HUES48 (cell line): ENCODE data around the gene CALML4.
"Not testable (repeated sequence)": the region's sequence is repeated elsewhere in the genome, so short reads cannot be mapped to it uniquely, and the experiment has no call there.

ENCODE experiments used
- H3K27ac ChIP-seq: one replicate; pipeline ENCODE4 v1.7.0; 2013; ENCODE audit warnings: low read depth, low read length, inconsistent platforms
- H3K27me3 ChIP-seq: 2 replicates; pipeline ENCODE4 v1.6.1; 2013; ENCODE audit warnings: mild to moderate bottlenecking, low read length; ENCODE audit not compliant: control insufficient read depth, insufficient read depth
- H3K36me3 ChIP-seq: 2 replicates; pipeline ENCODE4 v1.6.1; 2013; ENCODE audit warnings: low read length; ENCODE audit not compliant: control insufficient read depth, insufficient read depth
- H3K4me1 ChIP-seq: 2 replicates; pipeline ENCODE4 v1.6.1; 2013; ENCODE audit warnings: mild to moderate bottlenecking, low read length; ENCODE audit not compliant: control insufficient read depth, insufficient read depth
- H3K4me3 ChIP-seq: 2 replicates; pipeline ENCODE4 v1.5.1; 2013; ENCODE audit warnings: mild to moderate bottlenecking, low read depth, low read length
- H3K9ac ChIP-seq: 2 replicates; pipeline ENCODE4 v1.6.1; 2013; ENCODE audit warnings: mild to moderate bottlenecking, low read depth, low read length, moderate library complexity
- H3K9me3 ChIP-seq: 2 replicates; pipeline ENCODE4 v1.6.1; 2013; ENCODE audit warnings: low read length; ENCODE audit not compliant: control insufficient read depth, insufficient read depth

The CALML4 gene

DNA sequence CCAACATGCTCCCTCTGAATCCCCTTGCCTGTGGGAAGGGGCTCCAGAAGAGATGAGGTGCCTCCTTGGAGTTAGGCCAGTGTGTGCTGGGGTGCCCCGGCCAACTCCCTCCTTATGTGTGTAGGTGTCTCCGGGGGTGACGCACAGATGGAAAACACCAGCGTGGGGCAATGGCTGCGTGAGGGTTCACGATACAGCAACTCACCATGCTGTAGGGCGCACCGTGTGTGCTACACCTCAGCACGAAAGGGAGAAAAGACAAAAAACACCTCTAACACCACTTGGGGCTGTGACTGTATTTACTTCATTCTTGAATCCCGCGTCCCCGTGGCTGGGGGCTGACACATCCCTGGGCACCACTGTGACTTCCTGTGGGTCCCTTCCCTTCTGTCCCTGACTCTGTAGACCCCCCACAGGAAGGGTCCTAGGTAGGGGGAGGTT lies 1.6 kb upstream of the CALML4 start:
- Histone ChIP-seq H3K36me3 (peaks cover 19% of the 10 kb centered on the region), H3K9me3 (no peaks in the 10 kb centered on the region), H3K27me3 (no peaks in the 10 kb centered on the region), H3K9ac (no peak overlapping the region), H3K4me1 (peaks cover 28% of the 10 kb centered on the region), H3K4me3 (no peak overlapping the region), H3K27ac (no peak overlapping the region)

DNA sequence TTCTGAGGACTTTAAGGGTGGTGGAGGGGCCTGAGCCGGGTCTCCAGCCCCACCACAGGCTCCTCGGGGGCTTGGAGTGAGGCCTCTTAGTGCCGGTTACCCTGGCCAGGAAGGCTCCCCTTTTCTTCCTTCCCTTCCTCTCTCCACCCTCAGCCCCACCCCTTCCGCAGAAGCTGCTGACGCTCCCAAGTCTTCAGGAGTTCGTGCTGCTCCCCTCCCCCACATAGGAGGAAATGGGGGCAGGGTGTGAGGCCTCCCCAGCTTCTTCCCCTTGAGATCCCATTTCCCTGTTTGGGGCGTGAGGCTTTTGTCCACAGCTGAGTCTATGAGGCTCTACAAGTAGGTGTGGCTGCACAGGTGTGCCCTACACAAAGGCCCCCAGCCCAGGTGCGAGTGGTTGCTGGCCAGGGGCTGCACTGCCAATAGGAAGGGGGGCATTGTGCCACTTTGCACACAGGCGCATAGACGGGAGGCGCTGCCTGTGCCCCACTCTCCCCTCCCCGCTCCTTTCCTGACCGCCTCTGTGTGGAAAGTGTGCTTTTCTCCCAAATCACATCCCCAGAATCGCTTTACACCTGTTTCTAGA lies 915 bp upstream of the CALML4 start:
- Histone ChIP-seq H3K36me3 (peaks cover 16% of the 10 kb centered on the region; the same call in 1 of the 2 replicates), H3K4me3 (no peak overlapping the region), H3K9ac (no peak overlapping the region), H3K27me3 (no peaks in the 10 kb centered on the region), H3K4me1 (peaks cover 33% of the 10 kb centered on the region), H3K9me3 (no peaks in the 10 kb centered on the region), H3K27ac (peak overlapping the region; percentile 14)

DNA sequence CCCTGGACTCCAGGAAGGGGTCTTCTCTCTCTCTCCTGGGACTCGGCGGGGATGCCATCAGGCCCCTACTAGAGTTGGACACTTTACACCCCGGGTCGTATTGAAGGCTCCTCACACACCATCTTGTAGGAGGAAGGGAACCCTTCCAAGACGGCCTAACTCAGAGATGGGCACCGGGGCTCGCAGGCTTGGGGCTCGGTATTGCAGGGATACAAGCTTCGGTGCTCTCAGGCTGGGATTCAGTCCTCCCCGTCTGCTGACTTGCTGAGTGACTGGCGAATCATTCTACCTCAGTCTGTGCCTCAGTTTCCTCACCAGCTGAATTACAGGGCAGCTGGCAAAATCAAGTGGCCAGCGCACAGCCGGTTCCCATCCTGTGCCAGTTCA lies 419 bp upstream of the CALML4 start:
- Histone ChIP-seq H3K4me3 (no peak overlapping the region), H3K9me3 (no peaks in the 10 kb centered on the region), H3K27me3 (no peaks in the 10 kb centered on the region), H3K9ac (no peak overlapping the region), H3K4me1 (peaks cover 32% of the 10 kb centered on the region), H3K36me3 (peaks cover 16% of the 10 kb centered on the region; the same call in 1 of the 2 replicates), H3K27ac (no peak overlapping the region)

DNA sequence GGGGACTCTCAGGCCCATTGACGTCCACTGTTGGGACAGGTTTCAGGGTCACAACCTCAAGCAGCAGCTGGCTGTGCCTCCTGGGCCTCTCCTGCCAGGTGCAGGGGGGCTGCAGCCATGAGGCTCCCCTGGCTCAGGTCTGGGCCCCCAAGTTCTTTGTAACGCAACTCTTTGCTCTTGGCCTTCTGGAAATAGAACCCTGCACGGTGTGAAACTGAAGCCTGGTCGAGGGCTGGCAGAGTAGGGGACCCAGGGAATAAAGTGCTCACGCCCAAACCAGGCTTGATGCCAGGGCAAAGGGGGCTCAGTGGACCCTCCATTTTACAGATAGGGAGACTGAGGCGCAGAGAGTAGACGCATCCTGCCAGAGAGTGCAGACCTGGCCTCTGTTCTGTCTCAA lies 771 bp downstream of the CALML4 start:
- Histone ChIP-seq H3K4me3 (no peak overlapping the region), H3K27ac (no peak overlapping the region), H3K27me3 (no peaks in the 10 kb centered on the region), H3K9ac (no peak overlapping the region), H3K36me3 (peaks cover 13% of the 10 kb centered on the region; the same call in 1 of the 2 replicates), H3K9me3 (no peaks in the 10 kb centered on the region), H3K4me1 (peaks cover 34% of the 10 kb centered on the region)

DNA sequence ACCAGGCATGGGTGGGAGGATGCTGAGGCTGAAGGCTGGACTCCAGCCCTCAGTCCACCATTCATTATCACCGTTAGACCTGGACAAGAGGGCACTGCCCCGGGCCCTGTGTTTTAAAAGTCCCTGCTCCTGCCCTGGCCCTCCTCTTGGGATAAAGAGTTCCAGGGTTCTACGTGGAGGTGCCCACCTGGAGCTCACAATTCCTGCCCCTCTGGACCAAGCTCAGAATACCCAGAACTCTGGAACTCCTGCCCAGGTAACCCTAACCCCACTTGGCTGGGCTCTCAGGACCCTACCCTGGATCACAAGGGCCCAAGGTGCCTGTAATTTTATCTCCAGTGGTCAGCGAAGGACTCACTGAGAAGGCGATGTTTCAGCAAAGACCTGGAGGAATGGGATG lies 1.2 kb downstream of the CALML4 start:
- no peak overlapping the region for H3K27ac ChIP-seq

DNA sequence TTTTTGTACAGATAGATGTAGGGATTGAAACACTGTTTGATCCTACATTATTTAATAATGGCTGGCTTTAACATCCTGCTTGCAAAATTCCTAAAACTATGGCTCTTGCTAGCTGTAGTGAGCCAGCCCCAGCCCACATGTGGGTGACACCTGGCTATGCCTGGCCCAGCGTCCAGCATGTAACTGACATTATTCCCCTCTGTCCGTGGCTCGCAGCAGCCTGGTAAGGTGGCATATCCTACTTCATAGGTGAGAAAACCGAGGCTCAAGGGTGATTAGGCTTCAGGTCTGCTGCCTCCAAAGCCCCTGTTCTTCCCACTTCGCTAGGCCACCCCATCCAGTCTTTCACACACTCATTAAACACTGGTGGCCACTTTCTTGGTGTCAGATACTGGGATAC lies 1.6 kb downstream of the CALML4 start:
- Histone ChIP-seq H3K4me3 (no peak overlapping the region), H3K36me3 (peaks cover 5% of the 10 kb centered on the region; the same call in 1 of the 2 replicates), H3K27me3 (no peaks in the 10 kb centered on the region), H3K9ac (no peak overlapping the region), H3K4me1 (peaks cover 34% of the 10 kb centered on the region), H3K27ac (no peak overlapping the region), H3K9me3 (no peaks in the 10 kb centered on the region)

More for the DNA sequence above, 1.2 kb downstream of the CALML4 start:
- Histone ChIP-seq H3K4me3 (no peak overlapping the region), H3K36me3 (peaks cover 9% of the 10 kb centered on the region; the same call in 1 of the 2 replicates), H3K9me3 (no peaks in the 10 kb centered on the region), H3K4me1 (peaks cover 34% of the 10 kb centered on the region), H3K9ac (no peak overlapping the region), H3K27me3 (no peaks in the 10 kb centered on the region)

DNA sequence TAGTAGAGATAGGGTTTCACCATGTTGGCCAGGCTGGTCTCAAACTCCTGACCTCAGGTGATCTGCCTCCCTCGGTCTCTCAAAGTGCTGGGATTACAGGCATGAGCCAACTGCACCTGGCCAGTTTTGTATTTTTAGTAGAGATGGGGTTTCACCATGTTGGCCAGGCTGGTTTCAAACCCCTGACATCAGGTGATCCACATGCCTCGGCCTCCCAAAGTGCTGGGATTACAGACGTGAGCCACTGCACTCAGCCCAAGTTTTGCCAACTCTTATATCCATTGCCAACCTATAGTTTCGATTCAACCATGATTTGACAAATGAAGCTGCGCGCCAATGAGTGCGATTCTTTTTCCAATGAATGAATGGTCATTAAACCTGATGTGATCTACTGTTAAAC lies 2.1 kb downstream of the CALML4 start:
- H3K9ac ChIP-seq, H3K27me3 ChIP-seq, H3K4me3 ChIP-seq, H3K9me3 ChIP-seq, H3K27ac ChIP-seq, H3K36me3 ChIP-seq: not testable (repeated sequence)
- peaks cover 34% of the 10 kb centered on the region for H3K4me1 ChIP-seq

DNA sequence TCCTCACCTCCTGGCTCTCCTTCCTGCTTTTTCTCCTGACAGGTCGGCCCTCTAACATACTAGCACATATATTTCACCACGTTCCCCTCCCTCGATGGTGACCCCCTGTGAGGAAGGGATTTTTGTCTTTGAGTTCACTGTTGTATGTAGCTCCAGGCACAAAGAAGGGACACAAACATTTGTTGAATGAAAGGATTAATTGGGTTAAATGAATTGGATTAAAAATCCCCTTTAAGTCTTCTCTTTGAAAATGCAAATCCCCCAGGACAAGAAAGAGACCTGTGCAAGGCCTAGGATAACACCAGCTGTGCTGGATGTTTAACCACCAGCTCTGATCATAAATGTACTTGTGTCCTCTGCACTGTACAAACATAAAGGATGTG lies 3.3 kb downstream of the CALML4 start:
- Histone ChIP-seq H3K4me3 (no peak overlapping the region), H3K27me3 (no peaks in the 10 kb centered on the region), H3K4me1 (peaks cover 32% of the 10 kb centered on the region), H3K9ac (no peak overlapping the region), H3K9me3 (no peaks in the 10 kb centered on the region), H3K27ac (no peak overlapping the region), H3K36me3 (no peaks in the 10 kb centered on the region)

DNA sequence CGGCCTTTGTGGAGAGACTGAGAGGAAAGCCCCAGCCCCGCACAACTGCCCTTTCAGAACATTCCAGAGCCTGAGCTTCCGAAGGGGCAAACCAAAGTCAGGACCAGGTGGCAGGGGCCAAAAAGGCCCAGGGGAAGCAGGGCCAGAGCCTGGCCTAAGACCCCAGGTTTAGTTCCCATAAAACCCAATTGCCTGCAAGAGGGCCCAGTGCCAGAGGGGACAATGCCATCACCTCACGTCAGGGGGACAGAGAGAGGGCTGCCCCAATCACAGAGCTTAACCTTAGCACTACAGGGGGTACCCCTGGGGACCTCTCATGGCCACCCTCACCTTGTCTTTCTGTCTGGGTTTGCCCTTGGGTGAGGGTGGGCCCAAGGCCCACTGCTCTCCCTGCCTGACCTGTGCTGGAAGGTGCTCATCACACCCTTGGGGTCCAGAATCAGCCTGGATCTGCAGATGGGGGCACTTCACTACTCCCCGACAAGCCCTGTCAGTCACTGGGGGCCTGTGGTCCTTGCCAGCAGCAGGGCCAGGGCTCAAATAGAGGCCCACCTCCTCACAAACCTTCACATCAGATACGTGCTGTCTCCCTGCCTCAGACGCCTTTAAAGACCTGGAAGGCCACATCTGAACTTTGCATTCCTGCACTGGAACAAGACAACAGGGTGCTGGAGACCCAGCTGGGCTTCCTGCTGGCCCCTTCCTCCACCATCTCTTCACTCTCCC lies 3.8 kb downstream of the CALML4 start:
- Histone ChIP-seq H3K4me1 (peaks cover 26% of the 10 kb centered on the region), H3K36me3 (no peaks in the 10 kb centered on the region), H3K27ac (peak overlapping the region; percentile 21), H3K9ac (no peak overlapping the region), H3K27me3 (no peaks in the 10 kb centered on the region), H3K9me3 (no peaks in the 10 kb centered on the region), H3K4me3 (no peak overlapping the region)

DNA sequence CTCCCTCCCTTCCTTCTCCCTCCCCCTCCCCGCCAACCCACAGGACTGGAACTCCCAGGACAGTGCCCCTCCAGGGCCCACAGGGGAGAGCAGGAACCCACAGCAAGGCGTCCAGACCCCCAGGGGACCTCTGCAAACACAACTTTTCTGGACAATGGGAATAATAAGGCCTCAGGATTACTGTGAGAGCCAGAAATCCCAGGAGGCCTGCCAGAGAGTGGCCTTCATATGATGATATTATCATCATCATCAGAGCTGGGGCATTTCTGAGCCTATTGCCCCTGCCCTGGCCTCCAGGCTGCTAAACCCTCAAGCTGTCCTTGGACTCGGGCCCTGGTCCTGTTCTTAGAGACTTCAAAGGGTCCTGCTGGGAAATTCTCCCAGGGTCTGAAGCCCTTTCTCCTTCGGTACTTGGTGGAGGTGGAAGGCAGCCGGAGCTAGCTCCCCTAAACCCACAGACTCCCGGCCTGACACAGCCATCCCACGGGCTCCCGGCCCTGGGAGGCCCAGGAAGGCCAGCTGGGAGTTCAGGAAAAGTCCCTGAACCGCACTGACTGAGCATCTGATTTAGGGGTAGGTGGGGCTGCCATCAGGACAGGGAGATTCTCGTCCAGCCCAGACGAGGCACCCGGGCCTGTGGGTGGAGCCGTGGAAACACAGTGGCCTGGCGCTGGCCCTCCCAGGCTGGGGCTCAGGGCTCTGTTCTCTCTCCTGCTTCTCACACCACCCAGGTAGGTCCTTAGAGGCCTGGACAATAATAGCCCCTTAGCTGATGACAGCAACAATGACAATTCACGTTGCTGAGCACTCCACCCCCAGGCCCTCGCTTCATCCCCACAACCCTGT lies 4.9 kb downstream of the CALML4 start:
- H3K4me3 ChIP-seq: no peak overlapping the region
- H3K9me3 ChIP-seq: no peaks in the 10 kb centered on the region
- no peak overlapping the region for H3K27ac ChIP-seq
- no peaks in the 10 kb centered on the region for H3K36me3 ChIP-seq
- H3K4me1 ChIP-seq: peaks cover 16% of the 10 kb centered on the region
- no peak overlapping the region for H3K9ac ChIP-seq
- no peaks in the 10 kb centered on the region for H3K27me3 ChIP-seq

DNA sequence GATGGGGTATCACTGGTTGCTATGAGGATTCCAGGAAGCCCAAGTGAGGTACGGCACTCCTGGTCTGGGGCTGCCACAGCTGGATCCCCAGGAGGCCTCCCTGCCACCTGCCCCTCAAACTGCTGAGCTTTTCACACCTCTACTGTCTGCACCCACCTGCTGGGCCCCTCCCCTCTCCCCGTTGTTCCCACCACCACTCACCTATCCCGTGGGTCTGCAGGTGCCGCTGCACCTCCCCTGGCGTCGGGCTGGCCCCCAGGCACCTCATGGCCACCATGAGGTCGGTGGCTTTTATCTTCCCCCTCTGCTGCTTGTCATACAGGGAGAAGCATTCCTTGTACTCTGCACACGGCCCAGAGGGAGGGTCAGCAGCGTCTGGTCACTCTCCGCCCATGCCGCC lies 5.8 kb downstream of the CALML4 start:
- H3K27ac ChIP-seq: no peak overlapping the region
- no peaks in the 10 kb centered on the region for H3K27me3 ChIP-seq
- H3K4me3 ChIP-seq: no peak overlapping the region
- H3K9ac ChIP-seq: no peak overlapping the region
- no peaks in the 10 kb centered on the region for H3K36me3 ChIP-seq
- no peaks in the 10 kb centered on the region for H3K9me3 ChIP-seq
- peaks cover 16% of the 10 kb centered on the region for H3K4me1 ChIP-seq
